GM18520 (cell line): ENCODE measurements around the gene POMGNT2.
"Not testable (repeated sequence)": the region's sequence is repeated elsewhere in the genome, so short reads cannot be mapped to it uniquely, and the experiment has no call there.

Experiments used
- ATAC-seq: cut with Tn5 transposase; IDR thresholded peaks from one replicate; pipeline ENCODE4 v1.9.1; 2021; ENCODE audit not compliant: unreplicated experiment

Gene POMGNT2

DNA sequence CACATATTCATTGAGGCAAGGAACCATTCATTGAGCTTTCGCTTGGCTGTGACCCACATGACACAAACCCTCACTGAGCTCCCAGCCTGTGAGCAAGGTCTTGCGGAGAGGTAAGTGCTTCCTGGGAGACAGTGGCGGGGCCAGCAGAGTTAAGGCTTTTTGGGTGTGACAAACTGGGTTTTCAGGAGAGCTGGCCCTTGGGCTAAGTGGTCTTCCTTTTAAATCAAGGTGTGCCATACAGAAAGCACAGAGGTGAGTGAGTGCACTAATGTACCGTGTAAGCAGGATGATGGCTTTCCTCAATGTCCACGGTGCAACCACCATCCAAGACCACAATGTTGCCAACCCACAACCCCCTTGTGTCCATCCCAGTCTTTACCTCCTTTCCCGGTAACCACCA is 28.6 kb downstream of the POMGNT2 start:
- no peak for ATAC-seq

DNA sequence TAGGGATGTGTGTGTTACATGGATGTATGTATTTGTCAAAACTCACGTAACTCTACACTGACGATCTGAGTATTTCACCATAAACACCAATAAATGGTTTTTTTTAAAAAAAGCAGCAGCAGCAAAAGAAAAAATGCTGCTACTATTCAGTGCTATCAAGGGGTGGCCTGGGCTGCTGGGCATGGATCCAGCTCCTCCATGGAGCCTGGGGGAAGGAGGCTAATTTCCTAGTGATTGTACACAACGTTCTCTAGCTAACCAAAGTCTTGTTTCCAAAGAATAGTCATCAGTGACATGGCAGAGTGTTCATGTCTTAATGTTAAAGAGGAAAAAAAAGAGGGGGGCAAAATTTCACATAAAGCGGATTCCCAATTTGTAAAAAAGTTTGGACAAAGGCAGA is 29.0 kb downstream of the POMGNT2 start:
- ATAC-seq: no peak

DNA sequence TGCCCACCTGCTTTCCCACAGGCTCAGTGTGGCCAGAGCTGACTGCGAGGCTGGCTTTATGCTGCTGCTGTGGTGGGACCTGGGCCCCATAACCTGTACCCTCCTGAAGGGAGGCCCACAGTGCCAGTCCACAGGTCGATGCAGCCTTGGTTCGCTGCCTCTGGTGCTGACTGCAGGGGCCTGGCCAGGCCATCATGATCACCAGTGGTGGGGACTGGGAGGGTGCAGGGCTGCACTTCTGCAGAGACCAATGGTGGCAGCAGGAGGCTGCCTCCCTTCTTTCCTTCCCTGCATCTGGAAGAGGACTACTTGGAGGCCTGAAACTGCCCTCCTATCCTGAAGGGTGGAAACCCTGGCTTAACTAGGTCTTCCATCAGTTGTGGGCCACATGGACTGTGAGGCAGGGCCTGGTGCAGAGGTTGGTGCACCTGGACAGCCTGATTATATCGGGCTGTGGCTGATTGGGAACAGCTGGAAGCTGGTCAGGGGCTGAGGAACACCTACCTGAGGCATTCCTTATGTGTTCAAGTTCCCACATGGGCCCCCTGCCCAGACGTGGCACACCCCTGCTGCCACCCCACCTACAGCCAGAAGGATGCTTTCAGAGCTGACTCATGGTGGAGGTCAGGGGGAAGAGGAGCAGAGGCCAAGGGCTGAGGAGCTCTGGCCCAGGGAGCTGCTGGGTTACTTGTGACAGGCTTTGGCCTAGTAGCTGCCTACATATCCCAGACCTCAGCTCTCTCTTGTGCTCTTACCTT is 29.8 kb downstream of the POMGNT2 start:
- no peak for ATAC-seq

DNA sequence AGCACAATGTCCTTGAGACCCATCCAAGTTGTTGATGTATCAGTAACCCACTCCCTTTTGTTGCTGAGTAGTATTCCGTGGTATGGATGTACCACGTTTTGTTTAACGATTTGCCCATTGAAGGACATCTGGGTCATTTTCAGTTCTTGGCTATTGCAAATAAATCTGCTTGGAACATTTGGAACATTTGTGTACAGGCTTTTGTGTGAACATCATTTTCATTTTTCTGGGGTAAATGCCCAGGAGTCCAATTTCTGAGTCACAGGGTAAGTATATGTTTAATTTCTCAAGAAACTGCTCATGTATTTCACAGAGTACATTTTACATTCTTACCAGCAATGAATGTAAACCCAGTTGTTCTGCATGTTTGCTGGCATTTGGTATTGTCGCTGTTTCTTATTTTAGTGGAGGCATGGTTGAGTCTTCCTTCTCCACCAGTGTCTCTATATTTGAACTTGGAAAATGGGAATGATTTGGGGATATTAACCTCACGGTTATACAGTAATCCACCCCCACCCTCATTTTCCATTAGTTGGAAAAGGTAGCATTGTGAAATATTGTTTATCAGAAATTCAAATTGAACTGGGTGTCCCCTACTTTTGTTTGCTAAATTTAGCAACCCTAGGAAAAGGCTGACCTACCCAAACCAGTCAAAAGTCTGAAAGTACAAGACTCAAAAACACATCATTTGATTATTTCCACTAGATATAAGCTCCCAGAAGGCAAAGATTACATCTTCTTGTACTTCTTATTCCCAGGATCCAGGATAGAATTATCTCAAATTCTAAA is 30.8 kb downstream of the POMGNT2 start:
- ATAC-seq: no peak

DNA sequence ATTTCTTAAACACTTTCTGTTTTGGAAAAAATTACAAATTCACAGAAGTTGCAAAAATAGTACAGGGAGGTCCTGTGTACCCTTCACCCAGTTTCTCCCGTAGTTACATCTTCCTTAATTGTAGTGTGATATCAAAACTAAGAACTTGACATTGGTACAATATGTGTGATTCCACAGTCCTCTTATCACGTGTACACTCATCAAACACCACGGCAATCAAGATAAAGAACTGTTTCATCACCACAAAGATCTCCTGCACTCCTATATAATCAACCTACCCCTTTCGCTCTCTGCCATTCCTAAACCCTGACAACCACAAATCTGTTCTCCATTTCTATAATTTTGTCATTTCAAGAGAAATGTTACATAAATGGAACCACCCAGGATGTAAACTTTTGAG is 31.4 kb downstream of the POMGNT2 start:
- no peak for ATAC-seq

DNA sequence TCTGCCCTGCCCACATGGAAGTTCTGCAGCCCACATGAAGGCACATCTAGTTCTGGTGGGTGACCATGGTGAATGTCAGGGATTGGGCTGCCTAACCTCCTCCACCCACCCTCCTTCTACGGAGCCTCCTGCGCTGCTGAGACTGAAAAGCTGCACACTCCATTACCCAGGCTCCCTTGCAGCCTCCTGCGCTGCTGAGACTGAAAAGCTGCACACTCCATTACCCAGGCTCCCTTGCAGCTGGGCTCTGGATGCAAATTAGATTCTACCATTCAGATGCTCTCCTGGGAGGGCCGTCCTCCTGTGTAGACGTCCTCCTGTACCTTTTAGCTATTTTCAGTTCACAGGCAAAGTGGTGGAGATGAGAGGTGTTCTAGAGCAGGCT is 32.1 kb downstream of the POMGNT2 start:
- no peak for ATAC-seq

DNA sequence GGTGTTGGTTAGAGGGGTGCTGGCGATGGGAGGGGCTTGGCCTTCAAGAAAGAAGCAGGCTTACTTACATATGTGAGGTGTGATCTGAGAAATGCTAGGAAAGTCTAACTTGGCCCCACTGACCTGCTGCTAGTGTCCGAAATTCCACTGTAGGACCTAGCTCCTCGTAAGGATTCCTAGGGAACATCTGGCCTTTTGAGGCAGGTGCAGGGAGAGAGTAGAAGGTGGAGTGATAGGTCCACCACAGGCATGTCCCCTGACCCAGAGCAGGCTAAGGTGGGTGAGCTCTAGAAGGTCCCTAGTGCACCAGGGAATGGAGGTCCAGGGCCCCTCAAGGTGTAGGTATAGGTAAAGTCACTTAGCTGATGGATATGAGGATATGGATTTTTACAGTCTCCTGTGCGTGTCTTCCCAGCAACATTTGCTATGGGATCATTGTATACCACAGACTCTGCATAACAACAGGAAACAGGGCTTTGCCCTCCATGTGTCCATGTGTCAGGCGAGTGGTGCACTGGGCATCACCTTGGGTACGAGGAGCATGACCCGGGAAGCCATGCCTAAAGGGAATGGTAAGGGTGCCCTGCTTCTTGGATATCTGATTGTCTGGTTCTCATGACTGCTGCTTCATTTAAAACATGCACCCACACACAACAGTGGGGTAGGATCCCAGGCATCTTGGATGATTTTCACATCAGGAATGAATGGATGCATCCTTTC is 32.6 kb downstream of the POMGNT2 start:
- no peak for ATAC-seq

DNA sequence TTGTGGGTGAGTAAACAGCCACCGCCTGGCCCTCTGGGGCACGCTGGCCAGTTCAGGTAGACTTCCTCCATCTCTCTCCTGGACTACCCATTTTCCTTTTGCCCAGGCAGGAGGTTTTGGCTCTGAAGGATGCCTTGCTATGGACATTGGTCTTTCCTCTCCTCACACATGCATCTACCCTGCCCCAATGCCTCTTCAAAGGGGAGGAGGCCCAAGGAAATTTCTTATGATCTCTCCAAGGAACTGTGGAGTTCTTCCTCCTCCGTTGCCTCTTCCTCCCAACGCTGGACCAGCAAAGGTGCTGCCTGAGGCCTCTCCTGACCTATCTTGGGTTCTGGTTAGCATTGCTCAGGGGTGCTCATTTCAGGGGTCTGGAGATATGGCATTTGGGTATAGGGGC is 33.5 kb downstream of the POMGNT2 start:
- ATAC-seq: no peak

DNA sequence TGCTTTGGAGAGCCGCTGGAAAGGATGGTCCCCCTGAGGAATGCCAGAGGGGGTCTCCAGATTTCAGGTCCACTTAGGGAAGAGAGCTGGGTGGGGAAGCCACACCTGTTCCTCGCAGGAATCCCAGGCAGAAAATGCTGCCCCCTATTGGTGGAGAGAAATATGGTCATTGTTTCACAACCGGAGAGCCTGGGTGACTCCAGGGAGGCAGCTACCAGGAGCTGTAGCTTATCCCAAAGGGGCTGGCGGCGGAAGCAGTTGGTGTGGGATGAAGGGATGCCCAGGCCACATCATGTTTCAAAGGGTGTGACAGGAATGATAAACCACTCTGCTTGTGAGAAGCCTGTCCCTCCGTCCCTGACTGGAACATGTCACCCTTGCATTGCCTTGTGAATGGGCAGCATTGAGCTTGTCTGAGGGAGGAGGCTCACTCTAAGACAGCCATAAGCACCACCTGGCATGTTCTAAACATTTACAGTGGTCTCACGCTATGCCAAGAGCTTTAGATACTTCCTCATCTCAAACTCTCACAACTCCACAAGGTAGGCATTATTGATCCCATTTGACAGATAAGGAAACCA is 34.5 kb downstream of the POMGNT2 start:
- ATAC-seq: no peak

DNA sequence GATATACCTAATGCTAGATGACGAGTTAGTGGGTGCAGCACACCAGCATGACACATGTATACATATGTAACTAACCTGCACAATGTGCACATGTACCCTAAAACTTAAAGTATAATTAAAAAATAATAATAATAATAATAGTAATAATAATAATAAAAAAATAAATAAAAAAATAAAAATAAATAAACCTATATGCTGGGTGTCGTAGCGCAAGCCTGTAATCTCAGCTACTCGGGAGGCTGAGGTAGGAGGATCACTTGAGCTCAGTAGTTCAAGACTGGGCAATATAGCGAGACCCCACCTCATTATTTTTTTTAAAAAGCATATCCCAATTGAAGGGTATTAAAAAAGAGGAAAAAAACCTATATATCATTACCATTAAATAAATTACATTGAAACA is 35.2 kb downstream of the POMGNT2 start:
- not testable (repeated sequence) for ATAC-seq

DNA sequence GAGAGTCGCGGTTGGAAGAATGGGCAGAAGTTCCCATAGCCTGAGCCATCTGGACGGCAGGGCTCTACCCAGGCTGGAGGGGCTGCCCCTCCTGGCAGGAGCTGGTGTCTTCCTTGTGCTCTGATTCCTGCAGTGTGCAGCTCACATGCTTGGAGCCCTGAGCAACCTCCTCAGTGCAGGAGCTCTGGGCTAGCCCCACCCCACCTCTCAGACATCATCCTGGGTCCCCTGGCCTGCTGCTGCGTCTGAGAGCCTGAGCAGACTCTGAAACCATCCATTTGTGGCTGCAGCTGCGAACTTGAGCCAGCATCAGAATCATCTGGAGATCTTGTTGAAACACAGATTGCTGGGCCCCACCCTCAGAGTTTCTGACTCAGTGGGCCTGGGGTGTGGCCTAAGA is 42.8 kb downstream of the POMGNT2 start:
- ATAC-seq: no peak

DNA sequence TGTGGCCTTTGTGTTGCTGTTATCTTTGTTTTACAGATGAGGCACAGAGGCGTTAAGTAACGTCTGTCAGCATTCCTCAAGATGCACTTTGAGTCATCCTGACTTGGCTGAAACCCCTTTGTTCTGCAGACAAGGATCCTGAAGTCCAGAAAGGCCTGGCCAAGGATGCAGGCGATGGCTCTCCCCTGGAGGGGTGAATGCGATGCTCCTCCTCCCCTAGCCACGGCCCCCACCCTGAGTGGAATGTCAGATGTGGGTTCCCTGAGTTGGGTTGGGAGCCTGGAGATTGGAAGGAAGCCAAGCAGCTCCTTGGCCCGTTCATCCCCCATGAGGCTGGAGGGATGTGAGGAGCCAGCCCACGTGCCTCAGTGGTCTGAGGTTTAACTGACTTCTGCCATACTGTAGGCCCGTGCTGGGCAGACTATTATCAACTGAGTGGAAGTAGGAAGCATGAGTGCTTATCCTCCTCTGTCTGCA is 43.3 kb downstream of the POMGNT2 start:
- ATAC-seq: no peak

DNA sequence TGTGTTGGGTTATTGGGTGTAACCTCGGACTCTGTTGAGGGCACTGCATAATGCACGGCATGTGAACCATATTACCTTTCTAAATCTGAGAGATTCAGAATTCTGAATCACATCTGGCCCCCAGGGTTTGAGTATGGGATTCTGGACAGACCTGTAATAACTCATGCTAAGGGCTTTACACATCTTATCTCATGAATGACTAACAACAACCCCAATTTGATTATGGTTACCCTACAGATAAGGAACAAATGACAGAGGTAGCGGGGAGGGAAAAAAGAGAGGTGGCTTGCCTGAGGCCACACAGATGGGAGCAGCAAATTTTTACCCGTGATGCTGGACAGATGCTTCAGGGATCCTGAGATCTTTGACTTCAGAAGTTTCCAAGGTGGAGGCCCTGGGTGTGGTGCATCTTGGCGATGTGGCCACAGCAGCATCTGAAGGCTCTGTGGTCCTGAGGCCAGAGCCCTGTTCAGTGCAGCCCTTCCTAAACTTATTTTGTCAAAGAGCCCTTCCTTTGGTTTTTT is 43.8 kb downstream of the POMGNT2 start:
- no peak for ATAC-seq

DNA sequence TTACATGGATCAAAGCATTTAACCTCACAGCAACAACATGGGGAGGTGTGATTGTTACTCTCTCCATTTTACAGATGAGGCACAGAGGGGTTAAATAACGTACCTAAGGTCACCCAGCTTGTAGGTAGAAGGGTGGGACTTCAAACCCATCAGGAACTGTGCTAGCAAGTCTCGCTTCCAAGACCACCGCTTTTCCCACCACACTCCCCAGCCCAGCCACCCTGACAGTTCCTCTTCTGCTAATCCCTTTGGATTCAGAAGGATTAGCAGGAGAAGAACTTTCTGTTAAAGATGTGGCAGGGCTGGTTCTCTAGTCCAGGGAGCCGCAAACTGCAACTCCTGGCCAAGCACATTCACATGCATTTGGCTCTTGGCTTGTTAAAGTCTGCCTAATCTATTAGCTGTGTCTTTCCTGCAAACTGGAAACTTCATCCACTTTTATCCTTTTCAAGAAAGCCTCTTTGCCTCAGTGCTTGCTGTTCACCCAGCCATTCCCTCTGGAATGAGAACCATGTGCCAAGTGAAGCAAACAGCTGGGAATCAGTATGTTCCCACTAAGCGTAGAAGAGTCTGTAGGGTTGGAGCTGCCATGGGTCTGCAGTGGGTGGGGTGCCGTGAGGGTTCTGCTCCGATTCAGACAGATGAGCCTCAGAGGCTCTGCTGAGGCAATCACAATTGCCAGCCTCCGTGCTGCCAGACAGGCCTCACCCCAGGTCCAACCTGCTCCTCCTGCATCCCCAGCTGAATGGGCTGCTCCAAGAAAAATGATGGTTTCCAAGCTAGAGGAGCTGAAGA is 44.6 kb downstream of the POMGNT2 start:
- no peak for ATAC-seq

DNA sequence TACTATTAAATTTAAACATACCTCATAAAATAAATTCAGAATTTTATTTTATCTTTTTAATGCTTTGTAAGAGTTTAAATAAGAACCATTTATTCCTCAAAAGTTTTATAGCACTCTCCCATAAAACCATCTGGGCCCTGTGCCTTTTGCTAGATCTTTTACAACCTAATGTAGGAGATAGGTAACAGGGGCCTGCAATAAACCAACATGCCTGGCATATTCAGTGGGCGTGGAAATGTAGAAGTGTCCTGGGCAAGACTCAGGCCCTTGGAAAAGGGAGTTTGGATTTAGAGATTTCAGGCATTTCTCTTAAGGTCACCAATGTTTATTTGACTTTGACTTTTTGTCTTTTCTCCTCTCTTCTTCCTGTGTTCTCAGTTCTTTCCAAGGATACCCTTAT is 46.4 kb downstream of the POMGNT2 start:
- ATAC-seq: no peak

DNA sequence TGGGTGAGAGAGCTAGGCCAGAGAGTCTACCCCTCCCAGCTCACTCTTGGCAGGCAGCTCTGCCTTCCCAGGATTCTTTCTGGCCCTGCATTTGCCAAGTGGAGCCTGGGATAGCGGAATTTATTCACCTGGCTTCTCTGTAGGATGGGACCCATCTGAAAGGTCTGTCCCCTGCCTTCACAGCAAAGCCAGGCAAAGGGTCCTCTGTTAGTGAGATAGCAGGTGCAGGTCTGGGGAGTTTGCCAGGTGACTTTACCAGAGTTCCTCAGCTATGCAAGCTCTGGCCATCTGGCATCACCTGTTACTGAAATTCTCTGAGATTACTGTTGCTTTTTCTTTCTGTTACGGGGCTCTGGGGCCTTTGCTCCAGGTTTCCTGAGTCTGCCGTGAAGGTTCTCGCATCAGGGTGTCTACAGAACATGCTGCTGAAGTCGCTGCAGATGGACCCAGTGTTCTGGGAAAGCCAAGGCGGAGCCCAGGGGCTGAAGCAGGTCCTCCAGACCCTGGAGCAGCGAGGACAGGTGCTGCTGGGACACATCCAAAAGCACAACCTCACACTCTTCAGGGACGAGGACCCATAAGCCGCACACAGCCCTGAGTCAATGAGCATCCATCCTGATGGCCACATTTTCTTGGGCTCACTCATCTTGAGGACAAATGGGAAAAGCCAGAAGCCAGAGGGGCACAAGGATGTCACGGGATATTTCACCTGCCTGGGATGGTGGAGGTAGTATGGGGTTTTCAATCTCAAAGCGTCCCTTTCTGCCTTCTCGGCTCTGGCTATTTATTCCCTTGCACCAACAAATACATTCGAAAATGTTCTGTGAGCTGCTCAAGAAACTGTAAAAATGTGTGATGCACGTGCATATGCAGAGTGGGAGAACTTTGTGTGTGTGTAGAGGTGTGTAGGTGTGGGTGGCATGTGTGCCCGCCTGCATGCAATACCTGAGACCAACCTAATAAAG is 49.8 kb downstream of the POMGNT2 start:
- no peak for ATAC-seq

DNA sequence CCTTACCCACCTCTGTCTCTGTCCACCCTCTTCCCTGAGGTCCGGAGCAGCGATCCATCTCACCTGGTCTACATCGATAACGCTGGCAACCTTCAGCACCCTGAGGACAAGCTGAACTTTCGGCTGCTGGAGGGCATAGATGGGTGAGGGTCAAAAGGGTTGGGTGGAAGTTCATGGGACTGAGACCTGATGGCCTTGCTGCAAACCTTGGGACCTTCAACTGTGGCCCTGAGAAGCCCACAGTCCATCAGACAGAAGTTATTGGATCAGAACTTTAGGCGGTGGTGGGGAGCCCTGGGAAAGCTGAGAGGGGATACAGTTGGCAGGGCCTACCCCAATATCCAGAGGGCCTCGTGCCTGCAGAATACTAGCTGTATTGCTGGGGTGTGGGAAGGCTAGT is 50.5 kb downstream of the POMGNT2 start:
- ATAC-seq: no peak

DNA sequence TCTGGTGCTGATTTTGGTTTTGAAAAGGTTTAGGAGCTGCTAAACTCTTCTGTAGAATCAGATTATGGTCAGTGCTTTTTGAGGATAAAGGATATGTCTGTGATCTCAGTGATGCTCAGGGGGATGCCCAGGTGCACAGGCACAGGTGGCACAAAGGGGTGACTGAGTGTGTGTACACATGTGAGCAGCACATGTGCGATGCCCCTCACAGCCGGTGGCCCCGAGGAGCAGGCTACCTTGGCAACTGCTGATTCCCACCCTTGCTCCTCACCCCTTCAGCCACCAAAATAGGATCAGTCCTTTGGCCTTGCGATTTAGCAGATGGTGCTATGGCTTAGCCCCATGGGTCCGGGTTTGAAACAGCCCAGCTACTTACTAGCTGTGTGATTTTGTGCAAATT is 51.1 kb downstream of the POMGNT2 start:
- no peak for ATAC-seq

DNA sequence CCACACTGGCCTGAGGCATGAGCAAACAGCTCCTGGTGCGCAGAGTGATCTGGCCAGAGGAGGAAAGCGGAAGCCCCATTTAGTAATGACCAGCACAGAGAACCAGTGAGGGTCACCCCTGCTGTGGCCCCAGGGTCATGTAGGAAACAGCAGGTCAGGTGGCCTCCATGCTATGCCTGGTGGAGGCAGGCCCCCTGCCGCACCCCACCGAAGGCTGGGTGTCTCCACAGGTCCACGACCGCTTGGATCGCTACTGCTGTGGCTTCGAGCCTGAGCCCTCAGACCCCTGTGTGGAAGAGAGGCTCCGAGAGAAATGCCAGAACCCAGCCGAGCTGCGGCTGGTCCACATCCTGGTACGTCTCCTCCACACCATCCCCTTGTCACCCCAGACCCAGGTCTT is 52.6 kb downstream of the POMGNT2 start:
- ATAC-seq: no peak
